Pulmonary artery endothelial cell (primary cell): ENCODE results near the gene AJAP1. TPM values are rescaled to one million over a fixed set of nuclear protein-coding genes. Genes with fewer than 3 reads are reported as not detected.

Experiments used
- DNase-seq: peaks from one replicate; pipeline ENCODE4 v3.0.0-alpha.2; 2011; ENCODE audit warnings: low read depth, low spot score
- total RNA-seq: library from RNA; depleted of rRNA; stranded (reverse); fragments of >200 nt; gene quantifications from 2 replicates; pipeline ENCODE4 v1.2.3, GENCODE V29; 2014

Gene AJAP1
- total RNA-seq, 1 donor from 2014 or later = not detected

DNA sequence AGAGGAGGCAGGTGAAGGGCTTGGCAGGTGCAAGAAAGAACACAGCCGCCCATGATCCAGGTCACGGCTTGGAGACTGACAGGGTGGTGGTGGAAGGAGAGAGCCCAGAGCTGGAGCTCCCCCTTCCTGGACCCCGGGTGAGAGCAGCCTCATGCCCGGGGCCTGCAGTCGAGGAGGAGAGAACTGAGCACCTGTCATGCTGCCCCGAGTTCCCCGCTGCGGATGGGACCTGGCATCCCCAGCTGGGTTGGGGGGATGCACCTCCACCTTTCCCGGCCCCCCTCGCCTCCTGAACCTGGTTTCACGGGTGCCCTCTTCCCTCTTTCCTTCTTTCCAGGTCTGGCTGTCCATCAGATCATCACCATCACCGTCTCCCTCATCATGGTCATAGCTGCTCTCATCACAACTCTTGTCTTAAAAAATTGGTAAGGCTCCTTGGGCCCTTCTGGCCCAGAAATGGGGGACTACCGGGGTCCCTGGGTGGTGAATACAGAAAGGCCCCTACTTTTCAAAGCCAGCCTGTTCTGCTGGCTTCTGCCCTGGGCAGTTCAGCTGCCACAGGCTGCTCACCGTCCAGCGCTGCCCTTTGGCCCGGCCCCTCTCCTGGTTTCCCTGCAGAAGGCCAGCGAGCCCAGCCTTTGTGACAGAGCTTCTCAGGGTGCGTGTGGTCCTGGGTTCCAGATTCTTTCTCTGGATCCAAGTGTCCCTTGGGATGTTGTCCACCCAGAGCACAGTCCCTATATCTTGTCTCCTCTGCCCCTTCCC, 115.3 kb downstream of the AJAP1 start:
- DNase-seq = no peak

GRCh38 chr1:4770713-4771112, 116.3 kb downstream of the AJAP1 start:
- no peak for DNase-seq

DNA sequence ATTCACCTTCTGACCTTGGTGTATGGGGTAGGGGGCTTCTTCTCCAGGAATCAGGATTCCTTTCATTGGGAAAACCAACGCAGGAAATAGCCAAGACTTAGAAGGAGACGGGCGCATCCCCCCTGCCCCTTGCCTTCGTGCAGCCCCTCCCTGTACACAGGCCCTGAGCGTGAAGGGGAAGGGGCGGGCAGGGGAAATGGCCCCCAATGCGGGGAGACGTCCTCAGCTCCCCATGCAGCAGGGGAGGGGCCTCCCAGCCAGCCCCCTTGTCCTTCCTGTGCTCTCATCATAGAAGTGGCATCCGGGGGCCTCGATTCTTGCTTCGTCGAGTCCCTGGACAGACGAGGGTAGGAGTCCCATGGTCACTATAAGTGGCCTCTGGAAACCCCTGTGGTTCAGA, 116.9 kb downstream of the AJAP1 start:
- no peak for DNase-seq

DNA sequence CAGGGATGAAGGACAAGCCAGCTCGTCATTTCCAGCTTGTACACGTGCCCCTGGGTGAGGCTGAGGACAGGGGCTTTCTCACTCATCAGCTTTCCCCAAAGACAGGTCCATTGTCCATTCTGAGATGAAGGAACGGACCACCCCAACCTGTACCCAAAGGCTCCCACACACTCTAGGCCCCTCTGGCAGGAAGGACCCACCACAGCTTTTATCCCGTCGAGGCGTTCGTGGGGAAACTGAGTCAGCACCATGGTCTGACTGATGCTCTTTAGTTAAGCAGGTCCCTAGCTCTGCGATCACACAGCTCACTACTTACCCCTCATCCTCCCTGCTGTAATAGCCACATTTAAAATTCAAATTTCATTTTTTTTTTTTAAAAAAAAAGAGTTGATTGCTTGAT, 117.3 kb downstream of the AJAP1 start:
- no peak for DNase-seq

DNA sequence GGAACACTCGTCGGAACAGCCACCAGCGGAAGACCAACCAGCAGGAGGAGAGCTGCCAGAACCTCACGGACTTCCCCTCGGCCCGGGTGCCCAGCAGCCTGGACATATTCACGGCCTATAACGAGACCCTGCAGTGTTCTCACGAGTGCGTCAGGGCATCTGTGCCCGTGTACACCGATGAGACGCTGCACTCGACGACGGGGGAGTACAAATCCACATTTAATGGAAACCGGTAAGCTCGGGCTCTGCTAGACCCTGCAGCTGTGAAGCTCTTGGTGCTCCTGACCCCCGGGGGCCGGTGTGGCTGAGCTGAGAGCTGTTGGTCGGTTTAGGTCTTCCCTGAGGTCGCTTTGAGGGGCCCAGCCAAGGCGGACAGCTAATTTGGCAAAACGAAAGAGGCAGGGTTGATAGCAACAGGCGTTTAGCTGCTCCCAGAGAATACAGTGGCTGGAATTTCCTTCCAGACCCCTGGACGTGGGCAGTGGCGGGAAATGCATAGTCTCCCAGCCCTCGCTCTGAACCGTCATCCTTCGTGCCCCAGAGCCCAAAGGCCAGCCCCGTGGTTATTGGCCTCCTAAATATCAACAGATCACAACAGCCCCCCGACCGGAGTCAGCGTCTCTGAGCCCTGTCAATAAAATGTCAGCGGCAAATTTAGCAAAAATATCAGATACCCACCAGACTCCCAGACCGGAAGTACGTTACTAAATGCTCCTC, 118.0 kb downstream of the AJAP1 start:
- no peak for DNase-seq

DNA sequence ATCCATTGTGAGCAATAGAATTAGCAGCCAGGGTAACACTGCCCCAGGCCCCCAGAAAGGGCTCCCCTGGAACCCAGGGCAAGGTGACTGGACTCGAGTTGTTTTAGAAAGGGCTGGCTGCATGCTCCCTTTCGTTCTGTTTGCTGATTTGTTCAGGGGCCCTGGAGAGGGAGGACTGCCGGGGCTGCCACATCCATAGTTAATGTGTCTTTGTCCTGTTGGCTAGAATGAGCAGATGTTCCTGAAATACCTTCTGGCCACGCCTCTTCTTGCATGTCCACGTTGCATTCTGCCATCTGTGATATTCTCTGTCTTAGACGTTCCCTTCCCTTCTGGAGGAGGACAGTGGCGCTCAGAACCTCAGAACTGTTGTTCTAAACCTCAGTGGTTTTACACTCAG, 118.8 kb downstream of the AJAP1 start:
- DNase-seq = no peak

- DNase-seq = no peak
Measured at GRCh38 chr1:4775506-4775905, 121.1 kb downstream of the AJAP1 start.

DNA sequence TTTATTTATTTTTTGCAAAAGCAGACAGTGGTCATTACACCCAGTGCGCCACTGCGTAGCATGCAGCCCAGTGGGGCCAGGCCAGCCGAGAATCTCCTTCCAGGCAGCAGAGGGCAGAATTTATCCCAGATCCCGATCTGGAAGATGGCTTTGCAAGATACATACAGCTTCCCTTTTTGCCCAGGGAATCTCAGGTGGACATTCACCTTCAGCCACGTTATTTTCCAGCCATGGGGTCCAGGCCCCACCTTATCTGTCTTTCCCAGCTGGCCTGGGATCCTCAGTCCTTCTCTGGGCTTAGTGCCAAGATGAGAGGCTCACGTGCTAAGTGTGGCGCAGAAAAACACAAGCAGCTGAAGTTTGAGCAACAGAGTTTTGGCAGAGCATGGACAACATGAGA, 123.6 kb downstream of the AJAP1 start:
- DNase-seq = no peak

GRCh38 chr1:4781646-4782045, 127.2 kb downstream of the AJAP1 start:
- no peak for DNase-seq

DNA sequence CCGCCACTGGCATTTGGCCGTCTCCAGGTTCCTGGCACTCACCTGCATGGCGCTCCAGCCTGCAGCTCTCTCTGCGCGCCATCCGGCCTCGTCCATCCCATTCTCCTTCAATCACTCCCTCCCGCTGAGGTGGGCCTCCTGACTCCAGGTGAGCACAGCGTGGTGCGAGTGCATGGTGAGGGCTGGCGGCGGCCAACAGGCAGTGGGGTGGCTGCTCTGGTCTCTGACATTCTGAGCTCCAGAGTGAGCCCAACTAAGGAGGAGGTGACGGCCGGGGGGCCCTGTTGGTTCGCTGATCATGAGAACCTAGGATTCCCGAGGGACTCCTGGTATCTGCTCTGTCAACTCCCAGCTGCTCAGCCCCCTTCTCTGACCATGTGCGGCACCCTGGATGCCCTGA, 130.4 kb downstream of the AJAP1 start:
- DNase-seq = no peak

- DNase-seq = no peak
Measured at GRCh38 chr1:4786055-4786454, 131.6 kb downstream of the AJAP1 start.

DNA sequence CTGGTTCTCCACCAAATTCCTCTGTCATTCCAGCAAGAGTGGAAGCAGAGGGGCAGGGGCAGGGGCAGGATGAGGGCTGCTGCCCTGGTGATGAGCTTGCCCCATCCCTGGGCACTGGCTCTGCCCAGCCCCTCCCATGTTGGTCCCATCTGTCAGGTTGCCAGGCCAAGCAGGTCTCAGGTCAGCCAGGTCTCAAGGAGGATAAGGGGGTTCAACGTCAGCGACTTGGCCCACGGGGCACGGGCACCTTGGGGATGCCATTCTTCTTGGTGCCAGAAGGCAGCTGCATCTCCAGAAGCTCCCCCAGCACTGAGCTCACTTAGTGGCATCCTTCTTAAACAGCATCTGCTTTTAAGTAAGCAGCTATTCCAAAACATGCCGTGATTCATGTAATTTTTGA, 133.1 kb downstream of the AJAP1 start:
- DNase-seq = no peak

DNA sequence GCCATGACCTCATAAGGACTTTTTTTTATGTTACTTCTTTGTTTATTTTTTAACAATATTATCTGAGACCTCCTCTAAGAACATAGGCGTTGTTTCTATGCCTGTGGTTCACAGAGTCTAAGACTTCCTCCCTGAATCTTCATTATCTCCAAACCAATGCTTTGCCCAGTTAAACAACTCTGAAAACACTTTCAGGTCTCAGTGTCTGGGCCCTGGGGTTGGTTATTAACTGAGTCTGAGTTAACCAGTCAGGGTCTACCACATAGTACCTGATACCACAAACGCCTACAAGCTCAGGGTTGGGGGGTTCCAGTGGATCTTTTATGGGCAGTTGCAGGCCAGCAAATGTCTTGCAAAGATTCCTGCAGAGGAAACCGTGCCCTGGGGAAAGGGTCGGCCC, 138.2 kb downstream of the AJAP1 start:
- no peak for DNase-seq

DNA sequence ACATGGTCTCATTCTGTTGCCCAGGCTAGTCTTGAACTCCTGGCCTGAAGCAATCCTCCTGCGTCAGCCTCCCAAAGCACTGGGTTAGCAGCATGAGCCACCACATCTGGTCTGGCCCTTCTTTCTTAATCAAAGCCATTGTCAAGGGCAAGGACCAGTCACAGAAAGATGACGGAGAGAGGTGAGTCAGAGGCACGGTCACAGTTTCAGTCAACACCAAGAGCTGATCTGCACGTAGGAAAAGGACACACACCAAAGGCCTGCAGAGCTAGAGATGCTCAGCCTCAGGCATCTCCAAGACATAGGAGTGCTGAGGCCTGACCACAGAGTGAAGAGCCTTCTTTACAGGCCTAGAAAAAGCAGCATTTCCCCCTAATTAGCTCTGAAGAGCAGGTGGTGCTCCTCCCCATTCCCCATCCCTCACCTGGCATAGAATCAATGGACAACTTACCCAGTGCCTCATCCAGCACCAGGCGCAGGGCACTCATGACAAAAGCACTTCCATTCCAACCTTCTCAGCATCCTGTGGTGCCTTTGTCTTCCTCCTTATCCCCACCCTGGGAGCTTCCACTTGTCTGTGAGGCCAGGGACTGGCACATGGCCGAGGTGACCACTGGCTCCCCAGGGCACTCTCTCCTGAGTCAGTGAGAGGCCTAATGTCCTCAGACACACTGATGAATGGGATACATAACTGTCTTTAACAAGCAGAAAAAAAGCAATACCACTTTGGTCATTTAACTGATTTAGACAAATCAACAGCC, 139.8 kb downstream of the AJAP1 start:
- no peak for DNase-seq

GRCh38 chr1:4796161-4797015, 142.0 kb downstream of the AJAP1 start:
- DNase-seq = no peak

DNA sequence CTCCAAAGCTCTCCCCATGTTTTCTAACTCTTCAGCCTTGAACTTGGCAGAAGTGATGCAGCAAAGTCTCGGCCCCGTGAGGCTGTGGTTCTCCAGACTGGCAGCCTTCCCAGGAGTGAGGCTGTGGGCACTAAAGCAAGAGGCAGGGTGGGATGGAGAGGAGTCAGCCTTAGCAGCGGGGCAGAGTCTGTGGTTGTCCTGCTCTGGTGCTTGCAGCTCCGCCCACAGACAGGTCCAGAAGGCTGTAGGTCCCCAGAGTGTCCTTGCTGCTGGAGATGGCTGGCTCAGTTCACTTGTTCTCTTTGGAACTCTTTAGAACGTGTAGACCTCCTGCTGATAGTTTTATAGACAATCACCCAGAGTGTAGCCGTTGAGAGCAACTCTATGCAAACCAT, 142.6 kb downstream of the AJAP1 start:
- no peak for DNase-seq

GRCh38 chr1:4797429-4797828, 143.0 kb downstream of the AJAP1 start:
- DNase-seq = no peak

DNA sequence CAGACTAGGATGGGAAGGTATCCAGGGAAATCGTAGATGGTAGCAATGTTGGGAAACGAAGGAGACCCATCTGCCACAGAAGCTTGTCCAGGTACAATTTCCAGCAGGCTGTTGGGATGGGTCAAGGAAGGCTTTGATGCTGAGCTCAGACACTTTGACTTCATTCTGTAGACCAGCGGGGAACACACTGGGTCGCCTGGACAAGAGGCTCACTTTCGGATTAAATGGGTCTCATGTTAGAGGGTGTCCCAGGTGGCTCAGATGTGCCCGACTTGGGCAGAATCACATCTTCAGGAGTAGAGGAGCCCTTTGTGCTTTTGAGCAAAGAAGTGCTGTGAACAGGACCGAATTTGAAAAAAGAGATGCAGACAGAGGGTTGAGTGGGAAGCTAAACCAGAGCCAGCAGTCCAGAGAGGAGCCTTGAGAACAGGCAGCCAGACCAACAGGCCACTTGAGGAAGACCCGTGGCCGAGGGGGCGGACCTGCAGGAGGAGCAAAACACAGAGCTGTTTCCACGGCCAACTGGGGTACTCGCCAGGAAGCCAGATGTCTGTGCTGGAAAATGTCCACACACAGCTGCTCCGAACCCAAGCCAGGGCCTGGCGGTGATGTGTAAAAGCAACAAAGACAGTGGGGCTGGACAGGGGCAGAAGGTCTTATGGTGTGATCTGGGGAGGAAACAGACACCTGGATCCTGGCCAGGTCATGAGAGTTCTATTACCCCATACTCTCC, 146.9 kb downstream of the AJAP1 start:
- DNase-seq = no peak

- DNase-seq = no peak
Measured at GRCh38 chr1:4802024-4802423, 147.6 kb downstream of the AJAP1 start.

DNA sequence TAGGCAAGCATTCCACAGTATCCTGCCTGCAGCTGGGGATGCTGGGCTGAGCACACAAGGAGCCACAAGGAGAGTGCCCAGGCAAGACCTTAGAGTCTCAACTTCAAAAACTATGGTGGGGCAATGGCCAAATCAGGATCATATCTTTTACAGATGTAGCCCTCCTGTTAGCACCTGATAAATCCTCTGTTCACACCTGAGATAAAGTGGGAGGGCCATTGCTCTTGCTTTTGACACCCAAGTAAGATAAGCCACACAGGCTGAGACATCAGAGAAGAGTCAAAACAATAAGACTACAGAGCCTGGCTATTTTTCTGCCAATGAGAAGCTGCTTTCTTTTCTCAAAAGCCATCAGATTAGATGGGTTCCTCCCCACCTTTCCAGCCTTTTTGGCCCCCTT, 148.9 kb downstream of the AJAP1 start:
- no peak for DNase-seq

DNA sequence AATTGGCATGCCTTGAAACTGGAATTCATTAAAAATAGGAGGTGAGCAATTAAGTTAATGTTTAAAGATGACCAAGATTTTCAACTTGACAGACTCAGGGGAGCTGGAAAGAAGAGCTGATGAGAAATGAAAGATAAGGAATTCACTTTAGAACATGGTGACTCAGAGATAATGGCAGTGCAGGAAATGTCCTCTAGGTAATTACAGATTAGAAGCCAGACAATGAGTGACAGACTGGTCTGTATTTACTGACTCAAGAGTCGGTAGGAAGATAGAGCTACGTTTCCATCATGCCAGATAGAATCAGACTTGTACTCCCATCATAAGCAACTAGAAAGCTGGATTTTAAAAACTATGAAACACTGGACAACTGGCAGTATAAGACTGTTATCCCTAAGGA, 151.6 kb downstream of the AJAP1 start:
- DNase-seq = no peak
